ENCODE results near the gene TROAP.
"Not testable (repeated sequence)": the region's sequence is repeated elsewhere in the genome, so short reads cannot be mapped to it uniquely, and the experiment has no call there.

Gene TROAP

DNA sequence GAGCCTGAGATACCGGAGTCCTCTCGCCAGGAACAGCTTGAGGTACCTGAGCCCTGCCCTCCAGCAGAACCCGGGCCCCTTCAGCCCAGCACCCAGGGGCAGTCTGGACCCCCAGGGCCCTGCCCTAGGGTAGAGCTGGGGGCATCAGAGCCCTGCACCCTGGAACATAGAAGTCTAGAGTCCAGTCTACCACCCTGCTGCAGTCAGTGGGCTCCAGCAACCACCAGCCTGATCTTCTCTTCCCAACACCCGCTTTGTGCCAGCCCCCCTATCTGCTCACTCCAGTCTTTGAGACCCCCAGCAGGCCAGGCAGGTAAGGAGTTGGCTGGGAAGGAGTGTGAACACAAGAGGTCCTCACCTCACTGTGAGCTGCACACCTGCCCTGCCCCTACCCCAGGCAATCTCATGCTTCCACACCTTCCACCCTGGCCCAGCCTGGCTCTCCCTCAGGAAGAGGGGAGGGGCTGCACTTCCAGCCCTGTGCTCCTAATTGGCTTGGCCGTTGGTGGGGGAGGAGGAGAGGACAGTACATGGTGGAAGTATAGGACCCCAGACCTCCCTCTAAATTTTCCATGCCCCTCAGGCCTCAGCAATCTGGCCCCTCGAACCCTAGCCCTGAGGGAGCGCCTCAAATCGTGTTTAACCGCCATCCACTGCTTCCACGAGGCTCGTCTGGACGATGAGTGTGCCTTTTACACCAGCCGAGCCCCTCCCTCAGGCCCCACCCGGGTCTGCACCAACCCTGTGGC is 7.8 kb downstream of the TROAP start:
- no peak for DNase-seq

DNA sequence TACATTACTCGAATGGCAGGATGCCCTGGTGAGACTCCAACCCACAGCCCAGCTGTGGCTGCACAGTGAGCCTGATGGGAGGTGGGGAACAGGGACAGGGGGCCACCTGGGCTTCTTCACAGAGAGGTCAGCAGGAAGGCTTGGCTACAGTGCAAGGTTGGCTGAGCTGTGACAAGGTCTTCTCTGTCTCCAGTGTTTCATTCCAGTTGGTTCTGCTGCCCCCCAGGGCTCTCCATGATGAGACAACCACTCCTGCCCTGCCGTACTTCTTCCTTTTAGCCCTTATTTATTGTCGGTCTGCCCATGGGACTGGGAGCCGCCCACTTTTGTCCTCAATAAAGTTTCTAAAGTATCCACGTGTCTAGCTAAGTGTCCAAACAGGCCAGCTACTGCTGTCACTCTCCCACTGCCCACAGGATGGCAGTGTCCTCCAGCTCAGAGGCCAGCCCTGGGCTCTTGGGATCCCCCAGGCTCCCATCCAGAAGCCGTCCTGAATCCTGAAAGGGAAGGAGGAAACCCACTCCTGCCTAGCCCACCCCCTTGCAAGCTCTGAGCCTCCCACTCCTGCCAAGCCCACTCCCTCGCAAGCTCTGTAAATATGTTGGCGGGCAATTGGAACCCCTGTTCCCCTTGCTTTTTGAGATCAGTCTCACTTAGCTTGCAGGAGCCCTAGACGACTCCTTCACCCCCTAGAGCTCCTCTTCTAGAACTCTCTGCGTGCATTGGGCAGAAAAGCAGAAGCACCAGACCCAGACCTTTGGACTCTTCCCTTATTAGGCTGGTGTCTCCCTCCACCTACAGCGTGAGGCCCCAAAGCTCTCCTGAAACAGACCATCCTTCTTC is 8.5 kb downstream of the TROAP start:
- DNase-seq: peak; percentile 71

DNA sequence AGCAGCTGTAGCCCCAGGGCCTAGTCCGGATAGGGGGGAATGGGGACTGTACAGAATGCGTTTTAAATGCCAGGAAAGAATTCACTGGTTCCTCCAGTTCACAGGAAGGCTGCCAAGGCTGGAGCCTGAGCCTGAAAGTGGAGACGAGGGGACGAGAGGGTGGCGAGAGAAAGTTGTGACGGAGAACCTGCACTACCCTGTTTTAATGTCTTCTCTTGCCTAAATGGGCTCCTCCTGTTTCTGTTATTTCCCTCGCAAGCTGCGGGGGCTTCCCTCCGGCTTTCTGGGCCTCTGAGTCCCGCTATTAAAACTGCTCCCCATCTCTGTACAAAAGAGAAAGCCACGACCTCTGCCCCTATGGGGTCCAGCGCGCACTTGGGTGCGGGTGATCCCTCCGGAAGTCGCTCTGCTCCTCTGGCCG is 9.4 kb downstream of the TROAP start:
- DNase-seq: no peak

DNA sequence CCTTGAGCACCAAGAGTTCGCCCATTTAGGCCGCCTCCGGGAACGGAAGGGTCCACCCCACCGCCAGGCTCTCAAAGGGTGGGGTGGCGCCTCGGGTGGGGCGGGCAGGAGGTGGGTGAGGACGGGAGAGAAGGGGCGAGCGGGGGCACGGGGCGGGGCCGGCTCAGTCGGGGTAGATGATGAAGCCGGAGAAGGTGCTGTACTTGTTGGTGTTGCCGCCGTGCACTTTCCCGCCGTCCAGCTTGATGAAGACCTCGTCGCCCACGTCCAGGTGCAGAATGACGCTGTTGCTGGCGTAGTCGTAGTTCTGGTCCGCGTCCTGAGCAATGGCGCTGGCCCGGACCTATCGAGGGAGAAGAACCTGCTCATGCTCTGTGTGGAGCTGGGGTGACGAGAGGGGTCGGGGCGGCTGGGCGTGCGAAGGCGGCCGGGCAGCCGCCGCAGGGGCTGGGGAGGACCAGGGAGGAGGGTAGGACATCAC is 9.9 kb downstream of the TROAP start:
- DNase-seq: no peak

DNA sequence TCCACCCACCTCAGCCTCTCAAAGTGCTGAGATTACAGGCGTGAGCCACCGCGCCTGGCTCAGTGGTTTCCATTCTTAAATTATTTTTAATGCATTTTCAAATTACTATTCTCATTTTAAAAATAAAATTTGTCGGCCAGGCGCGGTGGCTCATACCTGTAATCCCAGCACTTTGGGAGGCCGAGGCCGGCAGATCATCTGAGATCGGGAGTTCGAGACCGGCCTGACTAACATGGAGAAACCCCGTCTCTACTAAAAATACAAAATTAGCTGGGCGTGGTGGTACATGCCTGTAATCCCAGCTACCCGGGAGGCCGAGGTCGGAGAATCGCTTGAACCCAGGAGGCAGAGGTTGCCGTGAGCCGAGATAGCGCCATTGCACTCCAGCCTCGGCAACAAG is 10.7 kb downstream of the TROAP start:
- DNase-seq: not testable (repeated sequence)

DNA sequence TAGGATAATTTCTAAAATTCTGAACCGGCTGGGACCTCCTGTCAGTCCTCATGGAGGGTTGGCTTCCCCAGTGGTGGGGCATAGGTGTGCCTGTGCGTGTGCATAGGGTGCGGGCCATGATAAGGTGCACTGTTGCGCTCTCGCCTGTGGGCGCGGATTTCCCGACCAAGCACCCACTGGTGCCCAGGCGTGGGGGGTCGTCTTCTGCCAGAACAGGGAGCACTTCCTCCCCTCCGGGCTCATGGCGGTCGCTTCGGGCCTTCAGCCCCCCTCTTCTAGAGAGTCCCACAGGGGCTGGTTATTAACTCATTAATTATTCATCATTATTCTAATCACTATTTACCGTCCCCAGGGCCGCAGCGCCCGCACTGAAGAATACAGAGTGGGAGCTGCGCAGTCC is 11.2 kb downstream of the TROAP start:
- DNase-seq: no peak

DNA sequence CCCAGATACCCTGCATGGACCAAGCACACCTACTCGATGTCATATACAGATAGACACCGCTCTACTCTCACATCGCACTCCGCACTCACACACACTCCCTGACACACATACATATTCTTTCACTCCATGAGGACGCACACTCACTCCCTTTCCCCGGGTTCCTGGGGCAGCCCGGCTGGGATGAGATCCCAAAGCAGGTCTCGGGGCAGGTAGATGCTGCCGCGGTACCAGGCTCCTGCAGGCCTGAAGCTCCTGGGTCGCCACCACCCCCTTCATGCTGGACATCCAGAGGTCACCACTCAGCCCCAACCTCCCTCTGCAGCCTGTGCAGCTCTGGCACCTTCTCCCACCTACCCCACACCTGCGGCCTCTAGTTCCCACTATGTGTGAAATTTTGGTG is 11.6 kb downstream of the TROAP start:
- DNase-seq: no peak

DNA sequence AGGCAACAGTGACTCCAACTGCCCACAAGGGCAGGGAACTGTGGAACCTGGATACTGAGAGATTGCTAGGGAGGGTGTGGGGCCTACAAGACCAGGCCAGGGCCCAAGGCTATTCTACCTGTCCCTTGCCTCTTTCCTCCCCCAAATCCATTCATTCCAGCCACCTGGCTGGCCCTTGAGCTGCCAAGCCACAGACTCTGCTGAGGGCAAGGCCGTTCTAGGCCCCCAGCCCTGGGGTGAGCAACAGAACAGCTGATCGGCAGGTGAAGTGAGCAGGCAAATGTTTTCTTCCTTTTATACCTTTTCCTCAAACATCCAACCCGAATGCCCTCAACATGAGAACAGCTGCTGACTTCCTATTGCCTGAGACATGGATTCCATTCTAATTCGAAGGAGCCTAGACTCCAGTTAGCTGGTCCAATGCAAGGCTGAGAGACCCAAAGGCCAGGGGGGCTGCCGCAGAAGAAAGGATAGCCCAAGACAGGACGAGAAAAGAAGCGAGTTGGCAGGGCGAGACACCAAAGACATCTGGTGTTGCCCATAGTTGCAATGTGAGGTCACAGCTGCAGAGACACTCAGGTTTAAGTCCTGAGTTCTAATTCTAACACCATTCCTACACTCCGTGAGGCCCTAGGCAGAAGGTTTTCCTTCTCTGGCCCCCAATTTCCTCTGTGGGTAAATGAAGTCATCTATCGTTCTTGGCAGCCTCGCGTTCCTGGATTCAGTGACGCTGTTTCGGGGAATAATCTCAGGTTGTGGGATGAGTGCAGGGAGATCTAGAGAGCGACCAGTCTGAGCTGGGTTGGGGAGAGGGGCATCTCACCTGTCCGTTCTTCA is 12.3 kb downstream of the TROAP start:
- DNase-seq: no peak

DNA sequence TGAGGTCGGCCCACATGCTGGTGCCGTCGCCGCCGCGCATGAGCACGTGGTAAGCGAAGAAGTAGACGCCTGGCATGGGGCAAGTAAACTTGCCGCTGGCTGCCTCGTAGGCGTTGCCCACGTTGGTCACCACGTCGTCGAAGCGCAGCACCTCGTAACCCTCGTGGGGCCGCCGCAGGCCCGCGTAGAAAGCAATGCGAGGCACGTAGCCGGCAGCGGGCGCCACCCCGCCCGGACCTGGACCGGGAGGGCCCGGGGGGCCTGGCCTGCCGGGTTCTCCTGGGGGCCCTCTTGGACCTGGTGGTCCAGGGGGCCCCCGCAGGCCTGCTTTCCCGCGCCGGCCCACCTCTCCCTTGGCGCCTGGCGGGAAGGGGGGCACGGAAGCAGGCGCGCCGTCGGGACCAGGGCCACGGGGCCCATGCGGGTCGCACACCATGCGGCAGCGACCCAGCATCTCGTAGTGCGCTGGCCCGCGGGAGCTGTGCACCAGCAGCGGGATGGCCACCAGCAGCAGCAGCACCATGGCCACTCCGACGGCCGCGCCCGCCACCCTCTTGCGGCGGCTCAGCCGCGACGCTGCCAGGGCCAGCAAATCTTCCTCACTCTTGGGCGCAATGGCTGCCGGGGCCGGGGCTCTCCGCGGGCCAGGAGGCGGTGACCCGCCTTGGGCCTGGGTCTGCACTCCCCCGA is 13.0 kb downstream of the TROAP start:
- DNase-seq: no peak

DNA sequence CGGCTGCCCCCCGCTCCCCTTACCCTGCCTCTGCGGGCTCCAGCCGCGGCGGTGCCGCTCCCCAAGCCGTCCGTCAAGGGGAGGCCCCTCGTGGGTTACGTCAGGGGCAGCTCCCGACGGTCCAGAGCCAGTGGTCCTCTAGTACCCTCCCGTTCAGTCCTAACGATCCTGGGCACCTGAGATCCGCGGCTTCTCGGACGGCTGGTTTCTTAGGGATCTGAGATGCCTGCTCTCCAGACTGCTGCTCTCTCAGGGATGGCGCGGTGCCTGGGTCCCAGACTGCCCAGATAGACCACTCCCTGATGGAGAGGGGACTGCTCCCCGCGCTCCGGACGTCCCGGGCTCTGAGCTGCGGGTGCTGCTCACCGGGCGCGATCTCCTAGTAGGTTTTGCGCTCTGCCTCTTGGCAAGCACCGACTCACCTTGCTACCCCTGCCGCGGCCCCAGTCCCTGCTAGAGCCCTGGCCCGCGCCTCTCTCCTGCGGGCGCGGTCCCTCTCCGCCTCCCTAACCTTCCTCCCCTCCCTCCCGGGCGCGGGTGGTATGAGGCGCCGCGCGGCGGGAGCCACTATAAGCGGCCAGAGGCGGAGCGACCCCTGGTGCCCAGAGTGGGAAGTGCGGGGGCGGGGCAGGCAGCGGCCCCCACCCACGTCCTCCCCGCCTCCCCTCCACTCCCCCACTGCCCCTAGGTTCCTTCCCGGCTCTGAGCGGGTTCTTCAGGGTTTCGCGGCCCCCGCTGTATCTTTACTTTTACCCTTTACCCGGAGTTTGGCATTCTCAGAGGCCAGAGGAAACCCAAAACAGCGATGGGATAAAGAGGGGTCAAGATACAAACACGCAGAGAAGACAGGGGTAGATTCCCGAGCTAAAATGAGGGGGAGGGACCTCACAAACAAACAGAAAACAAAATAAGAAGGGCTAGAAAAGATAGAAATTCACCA is 13.9 kb downstream of the TROAP start, which contains the start of gene C1QL4:
C1QL4 (minus strand) TSS at position 544 of the 940 bp plus-strand sequence. CDS start 711 bp downstream, outside the sequence.
- peak; percentile 73 for DNase-seq

DNA sequence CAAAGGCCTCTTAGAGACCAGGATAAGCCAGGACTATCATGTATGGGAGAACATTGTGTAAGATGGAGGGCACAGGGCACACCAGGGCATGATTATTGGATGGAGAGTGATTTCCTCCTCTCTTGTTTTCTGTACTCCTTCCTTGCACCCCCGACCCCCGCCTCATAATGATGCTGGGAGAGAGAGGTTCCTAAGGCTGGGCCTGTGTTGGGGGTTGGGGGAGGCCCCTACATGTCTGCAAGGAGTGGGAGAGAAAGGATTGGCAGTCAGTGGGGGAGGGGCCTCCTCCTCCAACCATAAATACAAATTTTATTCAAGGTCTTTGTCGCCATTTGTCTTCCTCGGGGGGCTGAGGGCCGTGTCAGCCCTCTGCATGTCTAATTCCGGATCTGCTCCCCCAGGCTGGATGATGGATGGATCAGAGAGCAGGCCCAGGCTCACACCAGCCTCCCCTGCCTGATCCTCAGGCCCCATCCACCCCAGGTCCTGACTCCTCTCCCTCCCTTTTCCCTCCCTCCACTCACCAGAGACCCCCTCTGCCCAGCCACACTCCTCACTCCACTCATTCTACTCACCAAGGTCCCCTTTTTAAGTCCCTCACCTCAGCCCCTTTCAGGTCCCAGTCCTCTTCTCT is 15.9 kb downstream of the TROAP start:
- DNase-seq: no peak

DNA sequence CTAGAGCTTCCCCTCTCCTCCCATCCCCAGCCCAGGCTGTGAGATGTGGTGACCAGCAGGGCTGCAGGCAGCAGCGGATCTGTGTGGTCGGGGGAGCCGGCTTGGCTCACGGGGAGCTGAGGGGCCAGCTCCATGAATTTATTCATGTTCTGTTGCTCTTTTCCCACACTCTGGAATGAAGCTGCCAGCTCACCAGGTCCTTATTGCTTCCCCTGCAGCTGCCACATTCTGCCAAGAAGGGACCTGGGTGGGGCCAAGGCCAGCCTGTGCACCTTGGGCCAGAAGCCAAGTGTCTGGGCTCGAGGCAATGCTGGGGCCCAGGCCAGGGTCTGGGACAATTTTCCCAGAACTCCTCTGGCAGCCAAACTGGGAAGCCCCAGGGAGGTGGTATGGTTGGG is 16.4 kb downstream of the TROAP start:
- DNase-seq: no peak

DNA sequence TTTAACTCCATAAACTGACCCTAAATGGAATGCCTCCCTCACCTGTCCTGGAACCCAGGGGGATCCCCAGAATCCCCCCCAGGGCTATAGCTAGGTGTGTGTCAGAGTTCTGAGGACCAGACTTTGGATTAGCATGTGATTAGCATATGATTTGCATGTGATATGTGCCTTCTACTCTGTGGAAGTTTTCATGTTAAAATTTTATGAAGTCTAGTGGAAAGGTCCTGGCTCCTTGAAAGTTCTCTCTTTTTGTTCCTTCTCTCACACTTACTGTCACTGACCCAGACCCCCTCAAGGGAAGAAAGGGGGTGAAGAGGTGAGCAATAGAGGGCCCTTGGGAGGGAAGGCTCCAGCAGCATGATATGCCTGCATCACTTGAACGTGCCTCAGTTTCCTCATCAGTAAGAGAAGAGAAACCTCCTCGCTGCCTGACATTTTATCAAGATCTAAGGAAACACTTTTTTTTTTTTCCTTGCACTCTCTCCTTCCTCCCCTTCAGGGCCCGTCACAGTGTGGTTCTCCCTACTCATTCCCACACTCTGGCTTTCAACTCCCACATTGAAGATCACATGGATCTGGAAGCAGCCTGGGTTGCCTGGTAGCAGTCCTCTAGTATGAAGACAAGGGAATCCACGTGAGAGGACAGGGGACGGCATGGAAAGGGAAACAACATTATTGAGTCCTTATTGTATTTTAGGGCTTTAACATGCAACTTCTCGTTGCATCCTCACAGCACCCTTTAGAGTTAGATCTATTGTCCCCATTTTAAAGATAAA is 17.2 kb downstream of the TROAP start:
- DNase-seq: no peak

DNA sequence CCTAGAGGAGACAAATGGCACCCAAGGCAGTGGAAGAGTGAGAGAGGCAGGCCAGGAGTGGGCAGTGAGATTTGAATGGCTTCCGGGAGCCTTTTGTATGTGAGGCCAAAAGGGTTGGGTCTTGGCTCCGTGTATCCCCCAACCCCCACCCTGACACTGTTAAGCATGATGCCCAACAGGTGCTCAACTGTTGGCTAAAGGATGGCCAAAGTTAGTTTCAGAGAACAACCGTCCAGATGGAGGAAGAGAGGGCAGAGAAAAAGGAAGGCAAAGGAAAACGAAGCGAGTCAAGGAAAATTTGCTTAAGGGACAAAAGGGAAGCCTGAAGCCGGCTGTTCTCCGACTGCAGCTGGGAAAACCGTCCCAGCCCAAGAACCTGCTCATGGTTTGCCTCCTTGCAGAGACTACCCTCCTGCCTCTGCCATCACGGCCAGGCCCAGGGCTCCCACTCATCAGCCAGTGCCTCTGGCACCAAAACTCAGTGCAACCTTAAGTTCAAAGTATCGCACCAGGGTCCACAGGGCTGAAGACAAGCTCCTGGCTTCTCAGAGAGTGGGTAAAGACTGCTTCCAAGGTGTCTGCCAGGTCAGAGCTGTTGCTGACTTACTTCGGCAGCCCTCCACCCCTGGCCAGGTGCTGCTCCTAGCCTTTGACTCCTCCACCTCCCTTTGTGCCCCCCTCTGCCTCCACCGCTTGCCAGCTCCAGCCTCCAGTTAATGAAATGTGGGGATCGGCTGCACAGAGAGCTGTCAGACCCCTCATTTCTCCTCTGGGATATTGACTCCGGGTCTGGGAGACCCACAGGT is 18.1 kb downstream of the TROAP start:
- no peak for DNase-seq

DNA sequence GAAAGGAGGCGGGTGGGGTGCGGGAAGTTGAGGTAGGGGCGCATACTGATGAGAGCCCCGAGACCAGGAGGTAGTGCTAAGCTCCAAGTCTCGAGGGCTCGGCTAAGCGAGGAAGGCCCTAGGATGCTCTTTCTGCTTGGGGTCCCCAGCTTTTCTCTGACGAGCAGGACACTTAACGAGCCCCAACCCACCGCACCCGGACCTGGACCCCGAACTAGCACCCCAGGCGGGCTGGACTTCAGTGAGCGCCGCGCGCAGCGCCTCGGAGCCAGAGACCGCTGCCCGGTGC is 18.7 kb downstream of the TROAP start:
- no peak for DNase-seq

DNA sequence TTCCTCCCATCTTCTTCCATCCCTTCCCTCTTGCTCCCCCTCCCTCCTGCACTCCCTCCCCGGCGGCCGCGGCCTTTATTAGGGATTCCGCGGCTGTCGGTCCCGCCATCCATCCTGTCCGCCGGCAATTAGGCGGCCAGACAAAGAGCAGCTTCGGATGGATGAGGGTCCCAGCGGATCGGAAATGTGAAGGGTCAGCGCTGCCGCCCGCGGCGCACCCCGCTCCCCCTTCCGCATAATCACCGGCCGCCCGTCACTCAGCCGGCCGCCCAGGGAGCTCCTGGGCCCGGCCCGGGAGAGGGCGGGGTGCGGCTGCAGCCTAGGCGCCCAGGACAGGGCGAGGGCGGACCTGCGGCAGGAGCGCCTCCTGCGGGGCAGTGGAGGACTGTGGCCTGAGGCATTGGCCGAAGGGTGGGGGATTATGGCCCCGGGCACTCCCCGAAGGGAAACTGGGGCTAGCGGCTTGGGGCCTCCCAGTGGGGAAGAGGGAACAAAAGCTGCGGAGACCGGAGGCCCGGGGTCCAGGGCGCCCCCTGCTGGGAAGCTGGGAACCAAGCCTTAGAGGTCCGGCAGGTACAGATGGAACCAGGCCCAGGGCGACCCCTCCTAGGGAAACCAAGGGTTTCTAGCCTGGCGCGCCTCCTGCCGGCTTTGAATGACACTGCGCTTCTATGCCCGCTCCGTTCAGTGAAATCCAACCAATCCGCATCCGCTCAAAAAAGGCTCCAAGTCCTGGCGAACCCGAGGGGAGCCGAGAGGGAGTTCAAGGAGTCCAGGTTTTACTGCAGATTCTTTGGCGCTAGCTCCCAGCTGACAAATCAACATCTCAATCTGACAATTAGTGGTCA is 19.2 kb downstream of the TROAP start:
- peak; percentile 77 for DNase-seq

DNA sequence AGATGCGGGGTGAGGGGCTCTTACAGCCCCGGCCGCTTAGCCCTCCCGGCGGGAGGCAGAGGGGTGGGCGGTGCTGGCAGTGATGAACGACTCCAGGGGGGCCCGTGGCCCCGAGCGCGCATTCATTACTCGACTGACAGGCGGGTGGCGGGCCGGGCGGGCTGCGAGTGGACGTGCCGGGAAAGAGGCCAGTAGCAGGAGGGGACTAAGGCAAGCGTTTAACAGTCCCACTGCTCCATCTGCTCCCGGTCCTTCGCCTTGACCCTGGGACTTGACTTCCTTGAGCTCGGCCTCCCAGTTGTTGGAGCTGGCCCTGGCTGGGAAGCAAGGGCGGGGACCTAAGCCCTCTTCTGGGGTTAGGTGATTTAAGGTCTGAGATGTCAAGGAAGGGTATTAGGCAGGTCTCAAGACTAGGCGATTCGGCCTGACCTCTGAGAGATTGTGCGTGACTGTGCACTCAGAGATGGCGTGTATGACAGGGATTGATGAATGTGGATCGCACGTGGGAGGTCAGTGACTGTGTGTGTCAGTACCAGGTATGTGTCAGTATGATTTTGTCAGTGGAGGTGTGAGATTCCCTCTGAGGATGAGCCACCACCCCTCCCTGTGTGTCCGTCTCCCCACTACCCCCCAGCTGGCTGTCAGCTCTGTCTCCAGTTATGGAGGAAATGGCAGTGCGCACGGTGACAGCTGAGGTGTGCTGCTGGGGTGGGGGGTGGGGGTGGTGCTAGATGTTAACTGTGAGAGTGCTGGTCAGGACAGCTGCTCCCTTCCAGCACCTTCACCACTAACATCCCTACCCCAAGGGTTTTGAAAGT is 20.1 kb downstream of the TROAP start:
- DNase-seq: no peak
